SK-N-SH (cell line): ENCODE data around the gene NHERF2. TPM values are rescaled to one million over a fixed set of nuclear protein-coding genes. Genes with fewer than 3 reads are reported as not detected.

ENCODE experiments used
- CTCF ChIA-PET: fragments of 300-600, 350-600 bp; formaldehyde crosslinking; extraction: SDS; loops from one replicate; lab custom pipeline; 2021; lab: Yijun Ruan, JAX
- POLR2A ChIA-PET: fragments of 350-600 bp; sonication (Branson Sonifier 250); formaldehyde crosslinking; extraction: SDS; loops from one replicate; lab custom pipeline; 2020; ENCODE audit warnings: antibody characterized with exemption, inconsistent platforms; lab: Yijun Ruan, JAX
- DNase-seq: peaks from one replicate; pipeline ENCODE4 v3.0.0; 2012
- H2AFZ ChIP-seq: fragments of 200-600 bp; sonication (generic); 2 replicates; pipeline ENCODE4 v1.8.1; 2016; ENCODE audit warnings: antibody characterized with exemption, mild to moderate bottlenecking, low read depth
- H3F3A ChIP-seq: fragments of 200-600 bp; sonication (generic); replicated peaks from 2 replicates; pipeline ENCODE3; 2016; ENCODE audit warnings: antibody characterized with exemption, mild to moderate bottlenecking; ENCODE audit not compliant: insufficient read depth
- H3K27ac ChIP-seq, 2 experiments: fragments of 200-500 bp in 1 of 2; fragments of 200-600 bp in 1 of 2; sonication (Bioruptor generic) in 1 of 2; sonication (generic), shearing (Covaris generic) in 1 of 2; 2 replicates each; pipeline versions ENCODE4 v1.5.1 to v1.6.1; 2014 to 2016; ENCODE audit warnings: low read depth in 2 of 2, inconsistent platforms in 1 of 2, low read length in 1 of 2, mild to moderate bottlenecking in 1 of 2, mixed read lengths in 1 of 2
- H3K27me3 ChIP-seq: fragments of 200-600 bp; sonication (generic), shearing (Covaris generic); 2 replicates; pipeline ENCODE4 v1.6.1; 2016; ENCODE audit warnings: mixed run types; ENCODE audit not compliant: insufficient read depth
- H3K36me3 ChIP-seq, 2 experiments: fragments of 200-500 bp in 1 of 2; fragments of 200-600 bp in 1 of 2; sonication (Bioruptor generic) in 1 of 2; sonication (generic) in 1 of 2; replicated peaks in 1 of 2; 2 replicates each; pipeline versions ENCODE3 to v1.5.1; 2014 to 2016; ENCODE audit warnings: low read length in 1 of 2, mild to moderate bottlenecking in 1 of 2; ENCODE audit not compliant: insufficient read depth in 2 of 2, control insufficient read depth in 1 of 2
- H3K4me1 ChIP-seq, 2 experiments: fragments of 200-500 bp in 1 of 2; fragments of 200-600 bp in 1 of 2; sonication (Bioruptor generic) in 1 of 2; sonication (generic), shearing (Covaris generic) in 1 of 2; 2 replicates each; pipeline versions ENCODE4 v1.5.1 to v1.6.1; 2014 to 2016; ENCODE audit warnings: low read depth in 1 of 2, low read length in 1 of 2, mixed run types in 1 of 2; ENCODE audit not compliant: insufficient read depth in 2 of 2, control insufficient read depth in 1 of 2
- H3K4me2 ChIP-seq: fragments of 200-600 bp; sonication (generic), shearing (Covaris generic); 2 replicates; pipeline ENCODE4 v1.6.1; 2017; ENCODE audit warnings: mixed run types
- H3K4me3 ChIP-seq, 2 experiments: fragments of 200-500 bp in 1 of 2; fragments of 200-600 bp in 1 of 2; sonication (Bioruptor generic) in 1 of 2; sonication (generic), shearing (Covaris generic) in 1 of 2; 2 replicates each; pipeline versions ENCODE4 v1.5.1 to v1.8.1; 2014 to 2016; ENCODE audit warnings: low read depth in 2 of 2, inconsistent platforms in 1 of 2, low read length in 1 of 2, mild to moderate bottlenecking in 1 of 2, mixed read lengths in 1 of 2, moderate library complexity in 1 of 2
- H3K79me2 ChIP-seq: fragments of 200-600 bp; sonication (generic); 2 replicates; pipeline ENCODE4 v1.8.1; 2017; ENCODE audit warnings: mild to moderate bottlenecking; ENCODE audit not compliant: insufficient read depth
- H3K9ac ChIP-seq: fragments of 200-600 bp; sonication (generic); 2 replicates; pipeline ENCODE4 v1.6.1; 2017; ENCODE audit warnings: mixed run types
- H3K9me2 ChIP-seq: fragments of 200-600 bp; sonication (generic); 2 replicates; pipeline ENCODE4 v1.6.1; 2017; ENCODE audit warnings: mixed run types
- H3K9me3 ChIP-seq: fragments of 200-600 bp; sonication (generic); 2 replicates; pipeline ENCODE4 v1.6.1; 2017; ENCODE audit warnings: mixed run types, mild to moderate bottlenecking, moderate library complexity
- H4K20me1 ChIP-seq: fragments of 200-600 bp; sonication (generic); 2 replicates; pipeline ENCODE4 v1.6.1; 2017; ENCODE audit warnings: mild to moderate bottlenecking, mixed run types; ENCODE audit not compliant: insufficient read depth
- ELF1 ChIP-seq: IDR thresholded peaks from 2 replicates; pipeline ENCODE4 v1.4.0; 2012
- EP300 ChIP-seq, 2 experiments: IDR thresholded peaks; 2 replicates each; pipeline versions ENCODE4 v1.4.0 to v1.6.1; 2012; ENCODE audit warnings: borderline replicate concordance in 1 of 2, low read depth in 1 of 2, low read length in 1 of 2
- EZH2phosphoT487 ChIP-seq: fragments of 200-600 bp; sonication (generic); IDR thresholded peaks from 2 replicates; pipeline ENCODE4 v1.6.1; 2017; ENCODE audit warnings: low read depth, mixed run types, mild to moderate bottlenecking, antibody characterized with exemption, moderate library complexity, borderline replicate concordance
- FOXM1 ChIP-seq: IDR thresholded peaks from 2 replicates; pipeline ENCODE4 v1.4.0; 2012; ENCODE audit warnings: low read depth, mild to moderate bottlenecking
- GABPA ChIP-seq: IDR thresholded peaks from 2 replicates; pipeline ENCODE4 v1.4.0; 2012; ENCODE audit warnings: low read depth, mild to moderate bottlenecking
- GATA2 ChIP-seq: sonication (generic); formaldehyde crosslinking; IDR thresholded peaks from 2 replicates; pipeline ENCODE4 v1.5.0; 2020; ENCODE audit warnings: mild to moderate bottlenecking, missing genetic modification reagents
- JUND ChIP-seq: IDR thresholded peaks from 2 replicates; pipeline ENCODE4 v1.4.0; 2012
- MEF2A ChIP-seq: IDR thresholded peaks from 2 replicates; pipeline ENCODE4 v1.4.0; 2012; ENCODE audit warnings: low read depth, borderline replicate concordance
- MXI1 ChIP-seq: IDR thresholded peaks from 2 replicates; pipeline ENCODE4 v1.6.1; 2012; ENCODE audit warnings: mild to moderate bottlenecking, low read depth, low read length, improper control_type of control experiment
- NRF1 ChIP-seq: IDR thresholded peaks from 2 replicates; pipeline ENCODE4 v1.6.1; 2012; ENCODE audit warnings: low read depth, mild to moderate bottlenecking, low read length
- RCOR1 ChIP-seq: fragments of 150-350 bp; IDR thresholded peaks from 2 replicates; pipeline ENCODE4 v1.6.1; 2017; ENCODE audit warnings: antibody characterized with exemption, low read length
- RFX5 ChIP-seq: IDR thresholded peaks from 2 replicates; pipeline ENCODE4 v1.6.1; 2012; ENCODE audit warnings: mild to moderate bottlenecking, improper control_type of control experiment, low read length
- TCF12 ChIP-seq: IDR thresholded peaks from 2 replicates; pipeline ENCODE4 v1.4.0; 2012
- TEAD4 ChIP-seq: IDR thresholded peaks from 2 replicates; pipeline ENCODE4 v1.4.0; 2012; ENCODE audit warnings: mild to moderate bottlenecking, borderline replicate concordance; ENCODE audit not compliant: insufficient read depth
- YY1 ChIP-seq: IDR thresholded peaks from 2 replicates; pipeline ENCODE4 v1.4.0; 2012; ENCODE audit warnings: low read depth, mild to moderate bottlenecking
- WGBS: methylation state at CpG from one replicate; pipeline ENCODE4 v1.1.6; 2017; ENCODE audit warnings: low lambda C conversion rate; 5-methylcytosine and 5-hydroxymethylcytosine counted together
- polyA plus RNA-seq, 3 experiments: library from polyadenylated mRNA; depleted of rRNA; stranded (reverse); fragments of >200 nt; gene quantifications; 2 replicates each; pipeline ENCODE4 v1.2.3, GENCODE V29; 2012
- TF ChIP-seq, protein P1 (sequence below): IDR thresholded peaks from 2 replicates; pipeline ENCODE4 v1.4.0; 2012; ENCODE audit warnings: low read depth
- TF ChIP-seq, protein P2 (sequence below): IDR thresholded peaks from 2 replicates; pipeline ENCODE4 v1.6.1; 2012; ENCODE audit warnings: mild to moderate bottlenecking, low read depth, low read length, moderate library complexity
- TF ChIP-seq, protein P3 (sequence below): IDR thresholded peaks from 2 replicates; pipeline ENCODE4; 2012
- TF ChIP-seq, protein P4 (sequence below): IDR thresholded peaks from 2 replicates; pipeline ENCODE4 v1.4.0; 2012; ENCODE audit warnings: low read depth, borderline replicate concordance
- TF ChIP-seq, protein P5 (sequence below): fragments of 200-600 bp; sonication (generic); IDR thresholded peaks from 2 replicates; pipeline ENCODE4 v1.6.1; 2017; ENCODE audit warnings: antibody characterized with exemption, mild to moderate bottlenecking, moderate library complexity

NHERF2 gene
- polyA plus RNA-seq, 1 of the 3 experiments (the other 2 are of a cell fraction), result 53.8 TPM

DNA sequence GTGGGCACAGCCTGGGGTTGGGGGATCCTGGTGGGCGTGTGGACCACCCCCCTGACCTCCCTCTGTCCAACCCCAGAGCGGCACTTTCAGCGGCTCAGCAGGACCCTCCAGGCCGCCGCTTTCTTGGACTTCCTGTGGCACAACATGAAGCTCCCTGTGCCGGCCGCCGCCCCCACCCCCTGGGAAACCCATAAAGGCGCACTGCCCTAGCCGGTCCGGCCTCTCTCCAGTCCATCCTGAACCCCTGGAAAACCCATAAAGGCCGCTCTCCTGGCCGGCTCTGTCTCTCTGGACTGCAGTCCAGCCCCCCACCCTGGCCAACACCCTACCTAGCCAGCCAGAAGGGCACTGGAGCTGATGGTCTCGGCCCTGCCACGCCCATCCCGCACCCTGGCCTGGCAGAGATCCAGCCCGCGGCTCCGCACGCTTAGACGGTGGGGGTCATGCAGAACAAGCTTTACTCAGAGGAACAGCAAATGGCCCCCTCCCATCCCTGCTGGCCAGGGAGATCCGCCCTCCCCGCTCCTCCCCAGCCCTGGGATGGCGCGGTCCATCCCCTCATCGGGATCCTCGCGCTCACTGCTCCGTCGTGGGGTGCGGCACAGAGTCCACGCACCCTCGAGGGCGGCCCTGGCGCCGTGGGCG lies 48.1 kb upstream of the NHERF2 start:
- Histone ChIP-seq H3K79me2 (peaks cover 6% of the 10 kb centered on the region; the same call in 1 of the 2 replicates), H3K9ac (no peak overlapping the region), H3K4me2 (no peak overlapping the region), H3F3A (peaks cover 14% of the 10 kb centered on the region), H2AFZ (no peak overlapping the region)
- no peak for DNase-seq
- TF ChIP-seq RFX5, result no peak
- no peak for TF ChIP-seq ELF1
- no peak for TF ChIP-seq NRF1
- no peak for TF ChIP-seq EP300 (IDR thresholded peaks at IDR 0.05; ENCODE audit: borderline replicate concordance in 1 of 2, low read depth in 1 of 2, low read length in 1 of 2)
- no peak for TF ChIP-seq FOXM1
- TF ChIP-seq RCOR1, result no peak
- TF ChIP-seq, protein P1, sequence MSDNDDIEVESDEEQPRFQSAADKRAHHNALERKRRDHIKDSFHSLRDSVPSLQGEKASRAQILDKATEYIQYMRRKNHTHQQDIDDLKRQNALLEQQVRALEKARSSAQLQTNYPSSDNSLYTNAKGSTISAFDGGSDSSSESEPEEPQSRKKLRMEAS, result no peak
- TF ChIP-seq EZH2phosphoT487, result no peak
- TF ChIP-seq, protein P2, sequence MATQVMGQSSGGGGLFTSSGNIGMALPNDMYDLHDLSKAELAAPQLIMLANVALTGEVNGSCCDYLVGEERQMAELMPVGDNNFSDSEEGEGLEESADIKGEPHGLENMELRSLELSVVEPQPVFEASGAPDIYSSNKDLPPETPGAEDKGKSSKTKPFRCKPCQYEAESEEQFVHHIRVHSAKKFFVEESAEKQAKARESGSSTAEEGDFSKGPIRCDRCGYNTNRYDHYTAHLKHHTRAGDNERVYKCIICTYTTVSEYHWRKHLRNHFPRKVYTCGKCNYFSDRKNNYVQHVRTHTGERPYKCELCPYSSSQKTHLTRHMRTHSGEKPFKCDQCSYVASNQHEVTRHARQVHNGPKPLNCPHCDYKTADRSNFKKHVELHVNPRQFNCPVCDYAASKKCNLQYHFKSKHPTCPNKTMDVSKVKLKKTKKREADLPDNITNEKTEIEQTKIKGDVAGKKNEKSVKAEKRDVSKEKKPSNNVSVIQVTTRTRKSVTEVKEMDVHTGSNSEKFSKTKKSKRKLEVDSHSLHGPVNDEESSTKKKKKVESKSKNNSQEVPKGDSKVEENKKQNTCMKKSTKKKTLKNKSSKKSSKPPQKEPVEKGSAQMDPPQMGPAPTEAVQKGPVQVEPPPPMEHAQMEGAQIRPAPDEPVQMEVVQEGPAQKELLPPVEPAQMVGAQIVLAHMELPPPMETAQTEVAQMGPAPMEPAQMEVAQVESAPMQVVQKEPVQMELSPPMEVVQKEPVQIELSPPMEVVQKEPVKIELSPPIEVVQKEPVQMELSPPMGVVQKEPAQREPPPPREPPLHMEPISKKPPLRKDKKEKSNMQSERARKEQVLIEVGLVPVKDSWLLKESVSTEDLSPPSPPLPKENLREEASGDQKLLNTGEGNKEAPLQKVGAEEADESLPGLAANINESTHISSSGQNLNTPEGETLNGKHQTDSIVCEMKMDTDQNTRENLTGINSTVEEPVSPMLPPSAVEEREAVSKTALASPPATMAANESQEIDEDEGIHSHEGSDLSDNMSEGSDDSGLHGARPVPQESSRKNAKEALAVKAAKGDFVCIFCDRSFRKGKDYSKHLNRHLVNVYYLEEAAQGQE, result no peak
- TF ChIP-seq, protein P3, sequence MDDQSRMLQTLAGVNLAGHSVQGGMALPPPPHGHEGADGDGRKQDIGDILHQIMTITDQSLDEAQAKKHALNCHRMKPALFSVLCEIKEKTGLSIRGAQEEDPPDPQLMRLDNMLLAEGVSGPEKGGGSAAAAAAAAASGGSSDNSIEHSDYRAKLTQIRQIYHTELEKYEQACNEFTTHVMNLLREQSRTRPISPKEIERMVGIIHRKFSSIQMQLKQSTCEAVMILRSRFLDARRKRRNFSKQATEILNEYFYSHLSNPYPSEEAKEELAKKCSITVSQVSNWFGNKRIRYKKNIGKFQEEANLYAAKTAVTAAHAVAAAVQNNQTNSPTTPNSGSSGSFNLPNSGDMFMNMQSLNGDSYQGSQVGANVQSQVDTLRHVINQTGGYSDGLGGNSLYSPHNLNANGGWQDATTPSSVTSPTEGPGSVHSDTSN, result no peak
- TF ChIP-seq, protein P4, sequence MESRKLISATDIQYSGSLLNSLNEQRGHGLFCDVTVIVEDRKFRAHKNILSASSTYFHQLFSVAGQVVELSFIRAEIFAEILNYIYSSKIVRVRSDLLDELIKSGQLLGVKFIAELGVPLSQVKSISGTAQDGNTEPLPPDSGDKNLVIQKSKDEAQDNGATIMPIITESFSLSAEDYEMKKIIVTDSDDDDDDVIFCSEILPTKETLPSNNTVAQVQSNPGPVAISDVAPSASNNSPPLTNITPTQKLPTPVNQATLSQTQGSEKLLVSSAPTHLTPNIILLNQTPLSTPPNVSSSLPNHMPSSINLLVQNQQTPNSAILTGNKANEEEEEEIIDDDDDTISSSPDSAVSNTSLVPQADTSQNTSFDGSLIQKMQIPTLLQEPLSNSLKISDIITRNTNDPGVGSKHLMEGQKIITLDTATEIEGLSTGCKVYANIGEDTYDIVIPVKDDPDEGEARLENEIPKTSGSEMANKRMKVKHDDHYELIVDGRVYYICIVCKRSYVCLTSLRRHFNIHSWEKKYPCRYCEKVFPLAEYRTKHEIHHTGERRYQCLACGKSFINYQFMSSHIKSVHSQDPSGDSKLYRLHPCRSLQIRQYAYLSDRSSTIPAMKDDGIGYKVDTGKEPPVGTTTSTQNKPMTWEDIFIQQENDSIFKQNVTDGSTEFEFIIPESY, result no peak
- no peak for TF ChIP-seq TCF12
- TF ChIP-seq JUND, result no peak
- TF ChIP-seq GATA2 (CRISPR knock-in tag), result no peak
- TF ChIP-seq GABPA, result no peak
- TF ChIP-seq, protein P5, sequence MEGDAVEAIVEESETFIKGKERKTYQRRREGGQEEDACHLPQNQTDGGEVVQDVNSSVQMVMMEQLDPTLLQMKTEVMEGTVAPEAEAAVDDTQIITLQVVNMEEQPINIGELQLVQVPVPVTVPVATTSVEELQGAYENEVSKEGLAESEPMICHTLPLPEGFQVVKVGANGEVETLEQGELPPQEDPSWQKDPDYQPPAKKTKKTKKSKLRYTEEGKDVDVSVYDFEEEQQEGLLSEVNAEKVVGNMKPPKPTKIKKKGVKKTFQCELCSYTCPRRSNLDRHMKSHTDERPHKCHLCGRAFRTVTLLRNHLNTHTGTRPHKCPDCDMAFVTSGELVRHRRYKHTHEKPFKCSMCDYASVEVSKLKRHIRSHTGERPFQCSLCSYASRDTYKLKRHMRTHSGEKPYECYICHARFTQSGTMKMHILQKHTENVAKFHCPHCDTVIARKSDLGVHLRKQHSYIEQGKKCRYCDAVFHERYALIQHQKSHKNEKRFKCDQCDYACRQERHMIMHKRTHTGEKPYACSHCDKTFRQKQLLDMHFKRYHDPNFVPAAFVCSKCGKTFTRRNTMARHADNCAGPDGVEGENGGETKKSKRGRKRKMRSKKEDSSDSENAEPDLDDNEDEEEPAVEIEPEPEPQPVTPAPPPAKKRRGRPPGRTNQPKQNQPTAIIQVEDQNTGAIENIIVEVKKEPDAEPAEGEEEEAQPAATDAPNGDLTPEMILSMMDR, result no peak
- no peak for TF ChIP-seq MEF2A
- TF ChIP-seq TEAD4, result no peak
- no peak for TF ChIP-seq MXI1
- no peak for TF ChIP-seq YY1
- TF ChIP-seq, all 33 proteins: peak for 0
- Histone ChIP-seq H3K27me3 (no peaks in the 10 kb centered on the region), H3K27ac (no peak overlapping the region), H3K9me3 (no peaks in the 10 kb centered on the region), H3K4me3 (no peak overlapping the region), H3K36me3 (peaks cover 7 to 49% of the 10 kb centered on the region in 2 experiments), H3K9me2 (no peaks in the 10 kb centered on the region), H3K4me1 (peaks cover 0 to 8% of the 10 kb centered on the region in 2 experiments; a peak in 1 of 4 replicates), H4K20me1 (no peaks in the 10 kb centered on the region)
- ChIA-PET POLR2A (no interaction called here), CTCF (no interaction called here)
- 98% methylated on average over 11 of the region's 37 CpGs for WGBS
